Iris pigment epithelial cell (primary cell): ENCODE results near the gene TRNAU1AP.

Source experiments
- DNase-seq: peaks from one replicate; pipeline ENCODE4 v3.0.0-alpha.2; 2011; ENCODE audit warnings: low read depth

TRNAU1AP gene

GRCh38 chr1:28604962-28605361 lies 52.1 kb downstream of the TRNAU1AP start:
- no peak for DNase-seq

- peak; percentile 16 for DNase-seq
These were observed 53.9 kb downstream of the TRNAU1AP start for GRCh38 chr1:28606771-28607170.

GRCh38 chr1:28613175-28613574 lies 60.3 kb downstream of the TRNAU1AP start:
- no peak for DNase-seq
